GM19438 (cell line): ENCODE data around the gene NCLN.
A peak's percentile ranks its signal among the peaks of the same experiment; 100 is the strongest.
"Not testable (repeated sequence)": the region's sequence is repeated elsewhere in the genome, so short reads cannot be mapped to it uniquely, and the experiment has no call there.

Experiments
- ATAC-seq: cut with Tn5 transposase; IDR thresholded peaks from one replicate; pipeline ENCODE4 v1.9.1; 2021; ENCODE audit warnings: low read depth; ENCODE audit not compliant: unreplicated experiment

NCLN gene

GRCh38 chr19:3153286-3154230, 32.2 kb upstream of the NCLN start:
- ATAC-seq, result no peak

GRCh38 chr19:3154447-3154846, 31.3 kb upstream of the NCLN start:
- ATAC-seq, result not testable (repeated sequence)

- ATAC-seq, result peak; percentile 73
These were observed 30.6 kb upstream of the NCLN start for GRCh38 chr19:3154957-3155736.

- no peak for ATAC-seq
These were observed 28.5 kb upstream of the NCLN start for GRCh38 chr19:3157096-3157845.

GRCh38 chr19:3159565-3159964, 26.2 kb upstream of the NCLN start:
- ATAC-seq, result no peak

GRCh38 chr19:3160219-3160618, 25.5 kb upstream of the NCLN start:
- ATAC-seq, result no peak

- no peak for ATAC-seq
These were observed 24.3 kb upstream of the NCLN start for GRCh38 chr19:3161453-3161852.

- no peak for ATAC-seq
These were observed 23.1 kb upstream of the NCLN start for GRCh38 chr19:3162418-3163229.

- no peak for ATAC-seq
These were observed 22.4 kb upstream of the NCLN start for GRCh38 chr19:3163230-3163886.

GRCh38 chr19:3163943-3164342, 21.8 kb upstream of the NCLN start:
- no peak for ATAC-seq

- no peak for ATAC-seq
These were observed 18.0 kb upstream of the NCLN start for GRCh38 chr19:3167533-3168272.

- ATAC-seq, result no peak
These were observed 13.6 kb upstream of the NCLN start for GRCh38 chr19:3171894-3172672.

- ATAC-seq, result not testable (repeated sequence)
These were observed 13.1 kb upstream of the NCLN start for GRCh38 chr19:3172673-3173000.

- ATAC-seq, result no peak
These were observed 9.7 kb upstream of the NCLN start for GRCh38 chr19:3175781-3176714.

- ATAC-seq, result no peak
These were observed 8.8 kb upstream of the NCLN start for GRCh38 chr19:3176715-3177501.

- ATAC-seq, result no peak
These were observed 7.3 kb upstream of the NCLN start, which contains the start of gene S1PR4 for GRCh38 chr19:3178377-3178972. S1PR4 (plus strand) TSS chr19:3178769; CDS start chr19:3178793, 24 bp downstream.
